ENCODE measurements around the gene TEFM.
"Not testable (repeated sequence)": the region's sequence is repeated elsewhere in the genome, so short reads cannot be mapped to it uniquely, and the experiment has no call there.

TEFM gene

GRCh38 chr17:30930495-30930894 is 24.5 kb upstream of the TEFM start:
- Histone ChIP-seq H3K36me3 (ENCODE audit: insufficient read depth, low read length) (no peaks in the 10 kb centered on the region), H3K4me1 (ENCODE audit: insufficient read depth, low read length) (no peaks in the 10 kb centered on the region), H3K27ac (ENCODE audit: low read depth, low read length) (no peak overlapping the region)

GRCh38 chr17:30929861-30930260 is 23.8 kb upstream of the TEFM start:
- not testable (repeated sequence) for H3K9me3 ChIP-seq (ENCODE audit: low read length); H3K4me1 ChIP-seq (ENCODE audit: insufficient read depth, low read length); H3K27ac ChIP-seq (ENCODE audit: low read depth, low read length); H3K27me3 ChIP-seq (ENCODE audit: control insufficient read depth in 1 of 2, insufficient read depth in 2 of 2, low read length in 2 of 2); H3K4me3 ChIP-seq (ENCODE audit: low read depth in 1 of 2, low read length in 2 of 2); H3K9ac ChIP-seq (ENCODE audit: low read length); H3K36me3 ChIP-seq (ENCODE audit: insufficient read depth, low read length)

More at GRCh38 chr17:30930495-30930894, 24.5 kb upstream of the TEFM start:
- Histone ChIP-seq H3K4me3 (ENCODE audit: low read depth in 1 of 2, low read length in 2 of 2) (no peak overlapping the region), H3K9me3 (ENCODE audit: low read length) (no peaks in the 10 kb centered on the region), H3K9ac (ENCODE audit: low read length) (no peak overlapping the region), H3K27me3 (ENCODE audit: control insufficient read depth in 1 of 2, insufficient read depth in 2 of 2, low read length in 2 of 2) (peaks cover 0 to 4% of the 10 kb centered on the region in 2 donors)

- Histone ChIP-seq H3K9me3 (ENCODE audit: low read length) (no peaks in the 10 kb centered on the region), H3K4me3 (ENCODE audit: low read depth in 1 of 2, low read length in 2 of 2) (no peak overlapping the region), H3K27me3 (ENCODE audit: control insufficient read depth in 1 of 2, insufficient read depth in 2 of 2, low read length in 2 of 2) (peaks cover 0 to 4% of the 10 kb centered on the region in 2 donors), H3K27ac (ENCODE audit: low read depth, low read length) (no peak overlapping the region), H3K9ac (ENCODE audit: low read length) (no peak overlapping the region), H3K4me1 (ENCODE audit: insufficient read depth, low read length) (no peaks in the 10 kb centered on the region), H3K36me3 (ENCODE audit: insufficient read depth, low read length) (no peaks in the 10 kb centered on the region)
Observed at GRCh38 chr17:30929081-30929633, 23.1 kb upstream of the TEFM start.

DNA sequence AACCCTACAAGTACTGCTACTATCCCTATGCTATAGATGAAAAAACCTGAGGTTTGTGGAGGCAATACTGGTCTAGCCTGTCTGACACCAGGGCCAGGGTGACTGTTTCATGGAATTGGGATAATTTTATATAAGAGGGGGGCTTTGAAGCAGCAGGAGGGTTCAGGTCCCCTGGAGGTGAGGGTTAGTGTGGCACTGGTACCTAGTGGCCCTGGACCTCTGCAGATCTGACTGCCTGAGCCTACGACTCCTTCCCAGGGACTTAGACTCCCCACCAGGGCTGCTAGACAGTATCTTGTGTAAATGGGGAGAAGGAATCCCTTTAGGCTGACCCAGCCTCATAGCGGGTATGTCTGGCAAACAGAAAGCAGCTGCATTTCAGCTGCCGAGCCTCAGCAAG is 22.5 kb upstream of the TEFM start:
- no peaks in the 10 kb centered on the region for H3K36me3 ChIP-seq (ENCODE audit: insufficient read depth, low read length)
- peaks cover 0 to 4% of the 10 kb centered on the region in 2 donors for H3K27me3 ChIP-seq (ENCODE audit: control insufficient read depth in 1 of 2, insufficient read depth in 2 of 2, low read length in 2 of 2)
- no peak overlapping the region for H3K27ac ChIP-seq (ENCODE audit: low read depth, low read length)
- H3K4me3 ChIP-seq (ENCODE audit: low read depth in 1 of 2, low read length in 2 of 2), result no peak overlapping the region
- no peak overlapping the region for H3K9ac ChIP-seq (ENCODE audit: low read length)
- H3K4me1 ChIP-seq (ENCODE audit: insufficient read depth, low read length), result no peaks in the 10 kb centered on the region
- H3K9me3 ChIP-seq (ENCODE audit: low read length), result no peaks in the 10 kb centered on the region

- no peak overlapping the region for H3K4me3 ChIP-seq (ENCODE audit: low read depth in 1 of 2, low read length in 2 of 2)
- H3K9me3 ChIP-seq (ENCODE audit: low read length), result no peaks in the 10 kb centered on the region
- H3K36me3 ChIP-seq (ENCODE audit: insufficient read depth, low read length), result no peaks in the 10 kb centered on the region
- peaks cover 3 to 9% of the 10 kb centered on the region in 2 donors for H3K27me3 ChIP-seq (ENCODE audit: control insufficient read depth in 1 of 2, insufficient read depth in 2 of 2, low read length in 2 of 2)
- H3K4me1 ChIP-seq (ENCODE audit: insufficient read depth, low read length), result no peaks in the 10 kb centered on the region
- no peak overlapping the region for H3K9ac ChIP-seq (ENCODE audit: low read length)
- no peak overlapping the region for H3K27ac ChIP-seq (ENCODE audit: low read depth, low read length)
Observed at GRCh38 chr17:30927756-30928155, 21.7 kb upstream of the TEFM start.

DNA sequence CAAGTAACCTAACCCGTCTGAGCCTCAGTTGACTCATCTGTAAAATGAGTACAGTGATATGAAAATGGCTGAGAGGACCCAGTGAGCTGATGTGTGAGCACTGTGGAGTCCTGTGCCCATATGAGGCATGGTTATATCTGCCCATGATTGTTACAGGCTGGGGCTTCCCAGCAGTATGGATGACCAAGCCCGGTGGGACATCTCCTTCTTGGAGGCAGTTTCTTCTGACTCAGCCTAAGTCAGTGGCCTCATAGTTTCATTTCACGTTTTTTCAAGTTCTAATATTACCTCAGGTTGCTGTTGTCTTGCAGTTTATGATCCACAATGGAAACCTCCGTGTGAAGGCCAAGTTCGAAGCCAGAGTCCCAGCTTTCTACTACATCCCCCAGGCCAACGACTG is 20.5 kb upstream of the TEFM start:
- no peaks in the 10 kb centered on the region for H3K4me1 ChIP-seq (ENCODE audit: insufficient read depth, low read length)
- H3K27ac ChIP-seq (ENCODE audit: low read depth, low read length), result no peak overlapping the region
- H3K9me3 ChIP-seq (ENCODE audit: low read length), result no peaks in the 10 kb centered on the region
- peaks cover 11 to 21% of the 10 kb centered on the region in 2 donors for H3K27me3 ChIP-seq (ENCODE audit: control insufficient read depth in 1 of 2, insufficient read depth in 2 of 2, low read length in 2 of 2)
- no peak overlapping the region for H3K4me3 ChIP-seq (ENCODE audit: low read depth in 1 of 2, low read length in 2 of 2)
- H3K36me3 ChIP-seq (ENCODE audit: insufficient read depth, low read length), result no peaks in the 10 kb centered on the region
- H3K9ac ChIP-seq (ENCODE audit: low read length), result no peak overlapping the region

DNA sequence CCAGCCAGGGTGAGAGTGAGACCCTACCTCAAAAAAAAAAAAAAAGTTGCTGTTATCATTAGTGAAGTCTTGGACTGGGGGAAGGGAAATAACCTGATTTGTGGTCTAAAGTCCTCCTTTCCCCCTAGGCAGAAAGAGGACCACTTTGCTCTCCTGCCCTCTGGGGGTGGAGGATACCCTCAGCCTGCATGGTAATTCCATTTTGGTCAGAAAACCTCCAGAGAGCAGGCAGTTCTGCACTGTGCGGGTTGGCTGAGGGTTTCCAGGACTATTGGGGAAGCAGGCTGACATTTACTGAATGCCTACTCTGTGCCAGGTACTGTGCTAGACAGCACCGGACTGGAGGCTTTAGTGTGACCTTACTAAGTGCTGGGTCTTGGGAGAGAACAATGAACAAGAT is 18.3 kb upstream of the TEFM start:
- H3K27ac ChIP-seq (ENCODE audit: low read depth, low read length), result no peak overlapping the region
- H3K9me3 ChIP-seq (ENCODE audit: low read length), result no peaks in the 10 kb centered on the region
- no peak overlapping the region for H3K4me3 ChIP-seq (ENCODE audit: low read depth in 1 of 2, low read length in 2 of 2)
- H3K4me1 ChIP-seq (ENCODE audit: insufficient read depth, low read length), result no peaks in the 10 kb centered on the region
- H3K27me3 ChIP-seq (ENCODE audit: control insufficient read depth in 1 of 2, insufficient read depth in 2 of 2, low read length in 2 of 2), result peaks cover 14 to 27% of the 10 kb centered on the region in 2 donors
- no peaks in the 10 kb centered on the region for H3K36me3 ChIP-seq (ENCODE audit: insufficient read depth, low read length)
- H3K9ac ChIP-seq (ENCODE audit: low read length), result no peak overlapping the region

- Histone ChIP-seq H3K4me3 (ENCODE audit: low read depth in 1 of 2, low read length in 2 of 2) (peak overlapping the region; percentile 38 to 50), H3K36me3 (ENCODE audit: insufficient read depth, low read length) (no peaks in the 10 kb centered on the region), H3K27me3 (ENCODE audit: control insufficient read depth in 1 of 2, insufficient read depth in 2 of 2, low read length in 2 of 2) (peaks cover 14 to 27% of the 10 kb centered on the region in 2 donors), H3K9me3 (ENCODE audit: low read length) (no peaks in the 10 kb centered on the region), H3K4me1 (ENCODE audit: insufficient read depth, low read length) (no peaks in the 10 kb centered on the region), H3K9ac (ENCODE audit: low read length) (no peak overlapping the region), H3K27ac (ENCODE audit: low read depth, low read length) (no peak overlapping the region)
Observed at GRCh38 chr17:30922235-30923030, 16.4 kb upstream of the TEFM start.

DNA sequence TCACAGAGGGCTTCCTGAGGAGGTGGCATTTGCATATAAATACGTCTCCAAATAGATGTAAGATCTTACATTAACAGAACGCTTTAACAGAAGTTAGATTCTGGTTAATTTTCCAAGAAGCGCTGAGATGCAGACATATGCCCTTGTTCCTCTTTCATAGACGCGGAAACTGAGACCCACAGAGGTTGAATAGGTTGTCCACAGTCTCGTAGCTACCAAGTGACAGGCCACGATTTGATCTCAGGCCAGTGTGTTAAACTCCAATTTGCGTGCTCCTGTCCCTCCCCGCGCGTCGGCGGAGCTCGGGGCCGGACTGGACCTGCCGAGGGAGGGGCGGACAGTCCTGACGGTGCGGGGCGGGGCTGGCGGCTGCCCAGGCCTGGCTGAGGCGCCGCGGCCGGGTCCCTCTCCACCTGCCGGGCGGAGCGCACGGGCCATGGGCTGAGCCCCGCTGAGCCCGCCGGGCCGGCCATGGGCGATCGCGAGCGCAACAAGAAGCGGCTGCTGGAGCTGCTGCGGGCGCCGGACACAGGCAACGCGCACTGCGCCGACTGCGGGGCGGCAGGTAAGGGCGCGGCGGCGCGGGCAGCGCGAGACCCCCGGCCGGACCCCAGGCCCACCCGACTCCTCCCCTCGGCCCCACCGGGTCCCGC is 15.6 kb upstream of the TEFM start, which contains the start of gene ADAP2:
TSS of gene ADAP2 (plus strand) at position 402 of the 653 bp plus-strand sequence. CDS start at position 472, 70 bp downstream.
- H3K9ac ChIP-seq (ENCODE audit: low read length), result no peak within 1 kb of the TSS
- no peak within 1 kb of the TSS for H3K27ac ChIP-seq (ENCODE audit: low read depth, low read length)

GRCh38 chr17:30920683-30921543 is 14.9 kb upstream of the TEFM start:
- Histone ChIP-seq H3K9ac (ENCODE audit: low read length) (no peak overlapping the region), H3K4me1 (ENCODE audit: insufficient read depth, low read length) (no peaks in the 10 kb centered on the region), H3K27me3 (ENCODE audit: control insufficient read depth in 1 of 2, insufficient read depth in 2 of 2, low read length in 2 of 2) (peaks cover 14 to 23% of the 10 kb centered on the region in 2 donors), H3K36me3 (ENCODE audit: insufficient read depth, low read length) (no peaks in the 10 kb centered on the region), H3K4me3 (ENCODE audit: low read depth in 1 of 2, low read length in 2 of 2) (peak overlapping the region in 1 of 2 donors; percentile 19), H3K9me3 (ENCODE audit: low read length) (no peaks in the 10 kb centered on the region), H3K27ac (ENCODE audit: low read depth, low read length) (no peak overlapping the region)

More for the DNA sequence above, 15.6 kb upstream of the TEFM start, which contains the start of gene ADAP2:
- peak within 1 kb of the TSS; percentile 38 to 50 for H3K4me3 ChIP-seq (ENCODE audit: low read depth in 1 of 2, low read length in 2 of 2)
- no peaks in the 10 kb centered on the region for H3K36me3 ChIP-seq (ENCODE audit: insufficient read depth, low read length)
- H3K27me3 ChIP-seq (ENCODE audit: control insufficient read depth in 1 of 2, insufficient read depth in 2 of 2, low read length in 2 of 2), result peaks cover 14 to 24% of the 10 kb centered on the region in 2 donors
- H3K4me1 ChIP-seq (ENCODE audit: insufficient read depth, low read length), result no peaks in the 10 kb centered on the region
- H3K9me3 ChIP-seq (ENCODE audit: low read length), result no peaks in the 10 kb centered on the region

GRCh38 chr17:30920282-30920681 is 14.2 kb upstream of the TEFM start:
- Histone ChIP-seq H3K27me3 (ENCODE audit: control insufficient read depth in 1 of 2, insufficient read depth in 2 of 2, low read length in 2 of 2) (peaks cover 14 to 23% of the 10 kb centered on the region in 2 donors), H3K27ac (ENCODE audit: low read depth, low read length) (no peak overlapping the region), H3K4me1 (ENCODE audit: insufficient read depth, low read length) (no peaks in the 10 kb centered on the region)

More at GRCh38 chr17:30920282-30920681, 14.2 kb upstream of the TEFM start:
- no peak overlapping the region for H3K9ac ChIP-seq (ENCODE audit: low read length)
- no peaks in the 10 kb centered on the region for H3K36me3 ChIP-seq (ENCODE audit: insufficient read depth, low read length)
- no peaks in the 10 kb centered on the region for H3K9me3 ChIP-seq (ENCODE audit: low read length)
- no peak overlapping the region for H3K4me3 ChIP-seq (ENCODE audit: low read depth in 1 of 2, low read length in 2 of 2)

Measured in muscle layer of colon (tissue), 2 donors.